ENCODE data around the gene WFIKKN1.
"Not testable (repeated sequence)": the region's sequence is repeated elsewhere in the genome, so short reads cannot be mapped to it uniquely, and the experiment has no call there.

The WFIKKN1 gene

GRCh38 chr16:596736-597060 lies 34.1 kb upstream of the WFIKKN1 start:
- H3K36me3 ChIP-seq: peaks cover 48% of the 10 kb centered on the region
- H3K27ac ChIP-seq: no peak overlapping the region
- no peaks in the 10 kb centered on the region for H3K27me3 ChIP-seq (ENCODE audit: insufficient read depth, low read depth, severe bottlenecking)
- no peak overlapping the region for H3K4me3 ChIP-seq (ENCODE audit: low read depth, low read length)
- DNase-seq: no peak
- no peak for TF ChIP-seq CTCF (IDR thresholded peaks at IDR 0.05; ENCODE audit: low read depth, low read length)
- H3K9me3 ChIP-seq (ENCODE audit: severe bottlenecking): no peaks in the 10 kb centered on the region

- not testable (repeated sequence) for H3K27ac ChIP-seq; H3K4me3 ChIP-seq (ENCODE audit: low read depth, low read length); H3K9me3 ChIP-seq (ENCODE audit: severe bottlenecking); H3K27me3 ChIP-seq (ENCODE audit: insufficient read depth, low read depth, severe bottlenecking); DNase-seq
- H3K36me3 ChIP-seq: peaks cover 48% of the 10 kb centered on the region
These were observed 33.1 kb upstream of the WFIKKN1 start for GRCh38 chr16:597655-598054.

- no peak overlapping the region for H3K27ac ChIP-seq
- H3K27me3 ChIP-seq (ENCODE audit: insufficient read depth, low read depth, severe bottlenecking): no peaks in the 10 kb centered on the region
- H3K36me3 ChIP-seq: peaks cover 46% of the 10 kb centered on the region
- no peak for TF ChIP-seq CTCF (IDR thresholded peaks at IDR 0.05; ENCODE audit: low read depth, low read length)
- no peak for DNase-seq
- H3K9me3 ChIP-seq (ENCODE audit: severe bottlenecking): peaks cover 11% of the 10 kb centered on the region
- H3K4me3 ChIP-seq (ENCODE audit: low read depth, low read length): no peak overlapping the region
These were observed 31.7 kb upstream of the WFIKKN1 start for GRCh38 chr16:598823-599739.

- no peak overlapping the region for H3K4me3 ChIP-seq (ENCODE audit: low read depth, low read length)
- no peaks in the 10 kb centered on the region for H3K27me3 ChIP-seq (ENCODE audit: insufficient read depth, low read depth, severe bottlenecking)
- peak; percentile 50 for DNase-seq
- peak; percentile 57 for TF ChIP-seq CTCF (IDR thresholded peaks at IDR 0.05; ENCODE audit: low read depth, low read length)
- peaks cover 54% of the 10 kb centered on the region for H3K36me3 ChIP-seq
- H3K9me3 ChIP-seq (ENCODE audit: severe bottlenecking): peaks cover 22% of the 10 kb centered on the region
- 0 out of 2 replicates have a peak overlapping the region, but pooled peaks have one; percentile 22 for H3K27ac ChIP-seq
These were observed 30.0 kb upstream of the WFIKKN1 start for GRCh38 chr16:600781-601180.

GRCh38 chr16:603933-604332 lies 26.9 kb upstream of the WFIKKN1 start:
- no peak for TF ChIP-seq CTCF (IDR thresholded peaks at IDR 0.05; ENCODE audit: low read depth, low read length)

GRCh38 chr16:606656-607307 lies 24.0 kb upstream of the WFIKKN1 start:
- H3K27ac ChIP-seq: peak overlapping the region; percentile 82

More at GRCh38 chr16:603933-604332, 26.9 kb upstream of the WFIKKN1 start:
- no peak for DNase-seq
- Histone ChIP-seq H3K9me3 (ENCODE audit: severe bottlenecking) (peaks cover 22% of the 10 kb centered on the region), H3K27ac (no peak overlapping the region), H3K4me3 (ENCODE audit: low read depth, low read length) (no peak overlapping the region), H3K36me3 (peaks cover 40% of the 10 kb centered on the region), H3K27me3 (ENCODE audit: insufficient read depth, low read depth, severe bottlenecking) (no peaks in the 10 kb centered on the region)

More at GRCh38 chr16:606656-607307, 24.0 kb upstream of the WFIKKN1 start:
- peaks cover 22% of the 10 kb centered on the region for H3K36me3 ChIP-seq
- no peak overlapping the region; the same call in 1 of the 2 replicates for H3K4me3 ChIP-seq (ENCODE audit: low read depth, low read length)
- peak; percentile 94 for DNase-seq
- H3K9me3 ChIP-seq (ENCODE audit: severe bottlenecking): peaks cover 22% of the 10 kb centered on the region
- no peak for TF ChIP-seq CTCF (IDR thresholded peaks at IDR 0.05; ENCODE audit: low read depth, low read length)
- no peaks in the 10 kb centered on the region for H3K27me3 ChIP-seq (ENCODE audit: insufficient read depth, low read depth, severe bottlenecking)

Measured in WERI-Rb-1 (cell line).